Measurements from ENCODE around the gene CCDC106. TPM values are rescaled to one million over a fixed set of nuclear protein-coding genes. Genes with fewer than 3 reads are reported as not detected.

Gene CCDC106
- total and polyA plus RNA-seq, 7 donors = 5.5 to 22.9 (median 16.6) TPM

DNA sequence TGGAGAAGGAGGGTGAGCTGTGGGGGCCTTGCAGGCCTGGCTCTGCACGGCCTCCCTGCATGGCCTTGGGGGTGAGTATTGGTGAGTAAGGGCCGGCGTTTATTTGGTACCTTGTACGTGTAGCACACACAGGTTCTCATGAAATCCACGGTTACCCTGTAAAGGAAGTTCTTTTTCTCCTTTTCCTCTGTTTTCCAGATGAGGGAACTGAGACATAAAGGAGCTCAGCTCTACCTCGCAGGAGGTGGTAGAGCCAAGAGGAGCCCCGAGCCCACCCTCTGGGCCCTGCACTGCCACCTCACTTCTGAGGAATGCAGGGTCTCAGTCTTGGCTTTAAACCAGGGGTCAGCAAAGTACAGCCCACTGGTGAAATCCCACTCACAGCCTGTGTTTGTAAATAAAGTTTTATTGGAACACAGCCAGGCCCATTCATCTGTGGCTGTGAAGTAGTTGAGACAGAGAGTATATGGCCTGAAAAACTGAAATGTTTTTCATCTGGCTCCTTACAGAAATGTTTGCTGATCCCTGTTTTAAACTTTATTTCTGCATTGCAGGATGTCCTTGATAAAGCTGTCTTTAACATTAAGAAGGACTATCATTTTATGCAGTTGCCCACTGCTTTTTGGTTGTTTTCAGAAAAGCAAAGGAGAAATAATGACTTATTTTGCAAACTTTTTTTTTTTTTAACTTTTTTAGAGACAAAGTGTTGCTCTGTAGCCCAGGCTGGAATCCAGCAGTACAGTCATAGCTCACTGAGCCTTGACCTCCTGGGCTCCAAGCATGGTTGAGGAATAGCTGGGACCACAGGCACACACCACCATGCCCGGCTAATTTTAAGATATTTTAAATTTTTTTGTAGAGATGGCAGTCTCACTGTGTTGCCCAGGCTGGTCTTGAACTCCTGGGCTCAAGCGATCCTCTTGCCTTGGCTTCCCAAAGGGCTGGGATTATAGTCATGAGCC is 33.4 kb downstream of the CCDC106 start:
- H3K27me3 ChIP-seq = no peaks in the 10 kb centered on the region
- H3K4me1 ChIP-seq = peaks cover 0 to 40% (median 21%) of the 10 kb centered on the region in 4 donors
- DNase-seq = no peak
- peaks cover 10 to 66% (median 46%) of the 10 kb centered on the region in 4 donors for H3K36me3 ChIP-seq
- WGBS, 2 donors = 87 to 93% methylated on average over 9 of the region's 9 CpGs
- H3K4me3 ChIP-seq = no peak overlapping the region
- H3K9me3 ChIP-seq = no peaks in the 10 kb centered on the region
- no peak for TF ChIP-seq POLR2A (IDR thresholded peaks at IDR 0.05)
- TF ChIP-seq POLR2AphosphoS5 (IDR thresholded peaks at IDR 0.05) = no peak
- no peak for TF ChIP-seq EP300 (IDR thresholded peaks at IDR 0.05)
- TF ChIP-seq, protein P1, sequence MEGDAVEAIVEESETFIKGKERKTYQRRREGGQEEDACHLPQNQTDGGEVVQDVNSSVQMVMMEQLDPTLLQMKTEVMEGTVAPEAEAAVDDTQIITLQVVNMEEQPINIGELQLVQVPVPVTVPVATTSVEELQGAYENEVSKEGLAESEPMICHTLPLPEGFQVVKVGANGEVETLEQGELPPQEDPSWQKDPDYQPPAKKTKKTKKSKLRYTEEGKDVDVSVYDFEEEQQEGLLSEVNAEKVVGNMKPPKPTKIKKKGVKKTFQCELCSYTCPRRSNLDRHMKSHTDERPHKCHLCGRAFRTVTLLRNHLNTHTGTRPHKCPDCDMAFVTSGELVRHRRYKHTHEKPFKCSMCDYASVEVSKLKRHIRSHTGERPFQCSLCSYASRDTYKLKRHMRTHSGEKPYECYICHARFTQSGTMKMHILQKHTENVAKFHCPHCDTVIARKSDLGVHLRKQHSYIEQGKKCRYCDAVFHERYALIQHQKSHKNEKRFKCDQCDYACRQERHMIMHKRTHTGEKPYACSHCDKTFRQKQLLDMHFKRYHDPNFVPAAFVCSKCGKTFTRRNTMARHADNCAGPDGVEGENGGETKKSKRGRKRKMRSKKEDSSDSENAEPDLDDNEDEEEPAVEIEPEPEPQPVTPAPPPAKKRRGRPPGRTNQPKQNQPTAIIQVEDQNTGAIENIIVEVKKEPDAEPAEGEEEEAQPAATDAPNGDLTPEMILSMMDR (IDR thresholded peaks at IDR 0.05) = no peak
- no peak overlapping the region for H3K27ac ChIP-seq
- intact Hi-C loops (cut with DNase I) = no loop called here

DNA sequence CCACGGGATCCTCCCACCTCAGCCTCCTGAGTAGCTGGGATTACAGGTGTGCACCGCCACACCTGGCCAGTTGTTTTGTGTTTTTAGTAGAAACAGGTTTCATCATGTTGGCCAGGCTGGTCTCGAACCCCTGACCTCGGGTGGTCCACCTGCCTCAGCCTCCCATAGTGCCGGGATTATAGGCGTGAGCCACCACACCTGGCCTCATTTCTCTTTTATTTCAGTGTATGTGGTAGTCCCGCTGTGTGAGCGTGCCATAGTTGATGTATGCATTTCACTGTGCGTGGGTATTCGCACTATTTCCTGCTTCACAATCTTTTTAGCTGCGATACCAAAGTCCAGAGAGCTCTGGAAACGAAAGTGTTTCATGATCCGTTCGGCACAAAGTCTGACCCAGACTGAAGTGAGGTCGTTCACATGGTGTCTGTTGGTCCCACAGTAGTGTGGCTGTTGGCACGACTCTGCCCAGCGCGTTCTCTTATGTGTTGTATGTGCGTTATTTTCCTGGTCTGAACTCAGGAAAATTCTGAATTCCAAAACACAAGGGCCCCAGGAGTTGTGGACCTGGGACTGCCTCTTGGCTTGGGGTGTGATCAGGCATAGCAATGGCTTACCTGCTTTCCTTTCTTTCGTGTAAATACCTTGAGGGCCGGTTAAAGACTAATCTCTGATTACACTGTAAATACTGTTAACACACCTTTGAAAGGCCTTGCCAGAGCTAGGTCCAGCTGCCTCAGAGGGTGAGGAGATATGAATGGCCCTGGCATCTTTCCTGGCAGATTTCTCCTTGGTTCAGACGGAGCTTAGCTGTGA is 35.6 kb downstream of the CCDC106 start:
- H3K27me3 ChIP-seq = no peaks in the 10 kb centered on the region
- no peak for TF ChIP-seq EP300 (IDR thresholded peaks at IDR 0.05)
- no peak for TF ChIP-seq POLR2A (IDR thresholded peaks at IDR 0.05)
- no peak for TF ChIP-seq POLR2AphosphoS5 (IDR thresholded peaks at IDR 0.05)
- TF ChIP-seq, protein P1 (IDR thresholded peaks at IDR 0.05) = no peak
- no peaks in the 10 kb centered on the region for H3K9me3 ChIP-seq
- WGBS, 2 donors = 19 to 74% methylated on average over 22 of the region's 22 CpGs
- intact Hi-C loops (cut with DNase I) = no loop called here
- no peak overlapping the region for H3K27ac ChIP-seq
- no peak for DNase-seq
- H3K4me3 ChIP-seq = no peak overlapping the region
- peaks cover 0 to 25% (median 6%) of the 10 kb centered on the region in 4 donors for H3K4me1 ChIP-seq
- peaks cover 10 to 79% (median 47%) of the 10 kb centered on the region in 4 donors for H3K36me3 ChIP-seq

DNA sequence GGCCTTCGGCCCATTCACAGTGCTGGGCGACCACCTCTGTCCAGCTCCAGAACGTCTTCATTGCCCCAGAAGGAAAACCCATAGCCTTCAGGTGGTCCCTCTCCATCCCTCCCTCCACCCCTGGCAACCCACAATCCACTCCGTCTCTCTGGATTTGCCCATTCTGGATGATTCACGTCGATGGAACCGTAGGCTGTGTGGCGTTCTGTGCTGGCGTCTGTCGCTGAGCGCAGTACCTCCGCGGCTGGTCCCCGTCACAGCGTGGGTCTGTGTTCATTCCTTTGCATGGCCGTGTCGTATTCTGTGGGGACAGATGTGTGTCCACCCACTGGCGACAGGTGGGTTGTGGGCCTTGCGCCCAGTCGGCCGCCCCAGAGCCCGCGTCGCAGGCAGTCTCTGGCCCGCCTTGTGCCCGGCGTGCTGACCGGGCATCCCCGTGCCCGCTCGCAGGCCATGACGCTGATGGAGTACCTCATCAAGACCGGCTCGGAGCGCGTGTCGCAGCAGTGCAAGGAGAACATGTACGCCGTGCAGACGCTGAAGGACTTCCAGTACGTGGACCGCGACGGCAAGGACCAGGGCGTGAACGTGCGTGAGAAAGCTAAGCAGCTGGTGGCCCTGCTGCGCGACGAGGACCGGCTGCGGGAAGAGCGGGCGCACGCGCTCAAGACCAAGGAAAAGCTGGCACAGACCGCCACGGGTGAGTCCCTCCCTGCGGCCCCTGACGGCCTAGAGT is 37.1 kb downstream of the CCDC106 start:
- DNase-seq = no peak
- Histone ChIP-seq H3K27ac (no peak overlapping the region), H3K36me3 (peaks cover 20 to 79% (median 43%) of the 10 kb centered on the region in 4 donors), H3K4me1 (peaks cover 0 to 14% (median 0%) of the 10 kb centered on the region in 4 donors), H3K9me3 (no peaks in the 10 kb centered on the region), H3K27me3 (no peaks in the 10 kb centered on the region), H3K4me3 (no peak overlapping the region)
- no peak for TF ChIP-seq POLR2A (IDR thresholded peaks at IDR 0.05)
- TF ChIP-seq, protein P1 (IDR thresholded peaks at IDR 0.05) = no peak
- no peak for TF ChIP-seq EP300 (IDR thresholded peaks at IDR 0.05)
- no peak for TF ChIP-seq POLR2AphosphoS5 (IDR thresholded peaks at IDR 0.05)
- intact Hi-C loops (cut with DNase I) = no loop called here
- 92 to 96% methylated on average over 60 of the region's 60 CpGs for WGBS, 2 donors

DNA sequence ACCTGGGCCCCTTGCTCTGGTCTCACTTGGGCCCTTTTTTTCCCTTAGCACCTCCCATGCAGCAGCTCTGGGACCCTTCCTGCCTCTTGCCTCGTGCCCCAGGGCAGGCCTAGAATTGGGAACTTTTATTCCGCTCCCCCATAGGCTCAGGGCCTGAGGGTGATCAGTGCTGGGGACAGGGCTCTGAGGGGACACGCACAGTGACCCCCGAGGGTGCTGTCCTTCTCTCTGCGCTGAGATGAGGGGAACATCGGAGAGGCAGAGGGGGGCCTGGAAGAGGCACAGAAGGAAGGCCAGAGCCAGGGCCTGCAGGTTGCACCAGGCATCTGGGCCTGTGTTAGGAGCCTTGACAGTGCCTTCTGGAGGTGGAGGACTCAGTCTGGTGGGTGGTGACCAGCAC is 37.8 kb downstream of the CCDC106 start:
- Histone ChIP-seq H3K9me3 (no peaks in the 10 kb centered on the region), H3K4me1 (peaks cover 0 to 7% (median 0%) of the 10 kb centered on the region in 4 donors), H3K27ac (no peak overlapping the region), H3K27me3 (no peaks in the 10 kb centered on the region), H3K36me3 (peaks cover 23 to 79% (median 45%) of the 10 kb centered on the region in 4 donors), H3K4me3 (no peak overlapping the region)
- DNase-seq = no peak
- 86 to 94% methylated on average over 6 of the region's 6 CpGs for WGBS, 2 donors
- intact Hi-C loops (cut with DNase I) = no loop called here
- TF ChIP-seq EP300 (IDR thresholded peaks at IDR 0.05) (no peak), POLR2AphosphoS5 (IDR thresholded peaks at IDR 0.05) (no peak), POLR2A (IDR thresholded peaks at IDR 0.05) (no peak)
- TF ChIP-seq, protein P1 (IDR thresholded peaks at IDR 0.05) = no peak
